ENCODE data around the gene RARB. TPM values are rescaled to one million over a fixed set of nuclear protein-coding genes. Genes with fewer than 3 reads are reported as not detected.

Gene RARB
- total and polyA plus RNA-seq, 9 of the 15 experiments (the other 6 are each of a cell fraction or from before 2014, with no cell fraction given) = 0.15 to 1.3 (median 0.27) TPM

DNA sequence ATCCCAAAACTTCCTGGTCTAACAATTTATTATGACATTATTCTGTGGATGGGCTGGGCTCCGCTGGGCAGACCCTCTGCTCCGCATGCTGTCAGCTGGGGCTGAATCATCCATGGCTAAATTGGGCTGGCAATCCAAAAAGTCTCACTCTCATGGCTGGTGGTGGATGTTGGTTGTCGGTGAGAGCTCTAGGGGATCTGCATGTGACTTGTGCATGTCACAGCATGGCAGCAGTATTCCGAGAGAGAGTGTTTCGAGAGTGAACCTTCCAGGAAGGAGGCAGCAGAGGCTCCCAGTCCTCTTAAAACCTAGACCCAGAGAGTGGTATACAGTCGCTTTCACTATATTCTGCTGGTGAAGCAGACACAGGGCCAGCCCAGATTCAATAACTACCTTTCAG is 9.9 kb downstream of the RARB start:
- no peaks in the 10 kb centered on the region for H3K79me2 ChIP-seq (ENCODE audit: control insufficient read depth, insufficient read depth, low read length)
- no peaks in the 10 kb centered on the region for H3K36me3 ChIP-seq (ENCODE audit: control insufficient read depth, insufficient read depth, low read length)
- in situ Hi-C loops (cut with MboI) = no loop called here

More for the DNA sequence above, 9.9 kb downstream of the RARB start:
- Histone ChIP-seq H3K27ac (ENCODE audit: extremely low read depth, low read depth, low read length) (no peak overlapping the region), H3K9me1 (ENCODE audit: control insufficient read depth, insufficient read depth, low read length) (no peaks in the 10 kb centered on the region), H3K9ac (ENCODE audit: insufficient read depth in 1 of 2, low read depth in 2 of 2, low read length in 2 of 2) (no peak overlapping the region), H3K27me3 (ENCODE audit: control insufficient read depth in 2 of 2, insufficient read depth in 2 of 2, low read length in 2 of 2) (peaks cover 0 to 6% of the 10 kb centered on the region in 2 experiments; a peak in 1 of 5 replicates), H4K20me1 (replicated peaks; ENCODE audit: control insufficient read depth, insufficient read depth, low read length) (no peaks in the 10 kb centered on the region), H3K4me3 (no peak overlapping the region), H2AFZ (ENCODE audit: low read depth, low read length) (no peak overlapping the region), H3K4me1 (replicated peaks in 1 of 2; ENCODE audit: control insufficient read depth in 2 of 2, insufficient read depth in 2 of 2, low read length in 2 of 2) (no peaks in the 10 kb centered on the region), H3K4me2 (ENCODE audit: insufficient read depth, low read length) (no peak overlapping the region), H3K9me3 (replicated peaks; ENCODE audit: control insufficient read depth, insufficient read depth, low read depth, low read length) (no peaks in the 10 kb centered on the region)
- WGBS (ENCODE audit: insufficient coverage, low coverage, missing lambda C conversion rate) = 1% methylated on average over 6 of the region's 6 CpGs
- POLR2A ChIA-PET = interaction anchor here (0.6 kb wide), 1 partner anchor 1276 kb away, joined by 3 read pairs; no protein-coding TSS in a partner anchor
- CTCF ChIA-PET (ENCODE audit: low intra/inter-chr PET ratio) = no interaction called here
- no peak for DNase-seq (ENCODE audit: extremely low read depth in 1 of 4, low spot score in 3 of 4)
- intact Hi-C loops (cut with micrococcal nuclease) = no loop called here
- ATAC-seq = no peak
- no peak for FAIRE-seq
- TF ChIP-seq, protein P1, sequence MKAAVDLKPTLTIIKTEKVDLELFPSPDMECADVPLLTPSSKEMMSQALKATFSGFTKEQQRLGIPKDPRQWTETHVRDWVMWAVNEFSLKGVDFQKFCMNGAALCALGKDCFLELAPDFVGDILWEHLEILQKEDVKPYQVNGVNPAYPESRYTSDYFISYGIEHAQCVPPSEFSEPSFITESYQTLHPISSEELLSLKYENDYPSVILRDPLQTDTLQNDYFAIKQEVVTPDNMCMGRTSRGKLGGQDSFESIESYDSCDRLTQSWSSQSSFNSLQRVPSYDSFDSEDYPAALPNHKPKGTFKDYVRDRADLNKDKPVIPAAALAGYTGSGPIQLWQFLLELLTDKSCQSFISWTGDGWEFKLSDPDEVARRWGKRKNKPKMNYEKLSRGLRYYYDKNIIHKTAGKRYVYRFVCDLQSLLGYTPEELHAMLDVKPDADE (conservative IDR thresholded peaks at IDR 0.05; ENCODE audit: control insufficient read depth, low read depth, low read length) = no peak
- TF ChIP-seq ZBTB17 (CRISPR knock-in tag; IDR thresholded peaks at IDR 0.05) = no peak
- no peak for TF ChIP-seq ZFP1 (CRISPR knock-in tag; IDR thresholded peaks at IDR 0.05)
- no peak for TF ChIP-seq ZFX (CRISPR knock-in tag; IDR thresholded peaks at IDR 0.05)
- no peak for TF ChIP-seq BCLAF1 (IDR thresholded peaks at IDR 0.05; ENCODE audit: borderline replicate concordance in 1 of 2, control insufficient read depth in 1 of 2, low read depth in 2 of 2, low read length in 1 of 2)
- no TSS peak for BruUV-seq (replicated peaks)

Data from K562 (cell line).